Measurements from ENCODE around the gene GABRD. TPM values are rescaled to one million over a fixed set of nuclear protein-coding genes. Genes with fewer than 3 reads are reported as not detected.
"Not testable (repeated sequence)": the region's sequence is repeated elsewhere in the genome, so short reads cannot be mapped to it uniquely, and the experiment has no call there.

Gene GABRD
- total RNA-seq, 1 experiment from 2014 or later: not detected

GRCh38 chr1:1980467-1981141 is 38.5 kb upstream of the GABRD start:
- Histone ChIP-seq H3K27me3 (peaks cover 9% of the 10 kb centered on the region; the same call in 1 of the 2 replicates), H3K4me1 (no peaks in the 10 kb centered on the region), H3K9me3 (replicated peaks) (no peaks in the 10 kb centered on the region), H3K36me3 (no peaks in the 10 kb centered on the region), H3K27ac (no peak overlapping the region), H3K4me3 (no peak overlapping the region)
- DNase-seq: no peak

GRCh38 chr1:1981142-1981500 is 38.0 kb upstream of the GABRD start:
- no peak for DNase-seq
- Histone ChIP-seq H3K4me1 (no peaks in the 10 kb centered on the region), H3K27me3 (peaks cover 14% of the 10 kb centered on the region; the same call in 1 of the 2 replicates), H3K36me3 (no peaks in the 10 kb centered on the region), H3K9me3 (replicated peaks) (no peaks in the 10 kb centered on the region), H3K4me3 (no peak overlapping the region), H3K27ac (no peak overlapping the region)

- not testable (repeated sequence) for H3K4me1 ChIP-seq; H3K36me3 ChIP-seq; H3K27ac ChIP-seq; H3K4me3 ChIP-seq; H3K9me3 ChIP-seq (replicated peaks); DNase-seq
- peaks cover 21% of the 10 kb centered on the region; the same call in 1 of the 2 replicates for H3K27me3 ChIP-seq
Observed at GRCh38 chr1:1981631-1982327, 37.4 kb upstream of the GABRD start.

- H3K36me3 ChIP-seq: no peaks in the 10 kb centered on the region
- H3K4me3 ChIP-seq: no peak overlapping the region
- H3K9me3 ChIP-seq (replicated peaks): no peaks in the 10 kb centered on the region
- H3K27me3 ChIP-seq: peaks cover 24% of the 10 kb centered on the region
- no peak overlapping the region for H3K27ac ChIP-seq
- no peaks in the 10 kb centered on the region for H3K4me1 ChIP-seq
- DNase-seq: no peak
Observed at GRCh38 chr1:1982379-1983232, 36.5 kb upstream of the GABRD start.

- H3K9me3 ChIP-seq (replicated peaks): no peaks in the 10 kb centered on the region
- H3K36me3 ChIP-seq: no peaks in the 10 kb centered on the region
- H3K27me3 ChIP-seq: peaks cover 38% of the 10 kb centered on the region
- H3K4me3 ChIP-seq: no peak overlapping the region
- H3K27ac ChIP-seq: no peak overlapping the region
- no peak for DNase-seq
- no peaks in the 10 kb centered on the region for H3K4me1 ChIP-seq
Observed at GRCh38 chr1:1984560-1985070, 34.5 kb upstream of the GABRD start.

- Histone ChIP-seq H3K4me3 (no peak overlapping the region), H3K27ac (no peak overlapping the region)
Observed at GRCh38 chr1:1985375-1986050, 33.6 kb upstream of the GABRD start.

GRCh38 chr1:1986451-1987141 is 32.5 kb upstream of the GABRD start:
- no peaks in the 10 kb centered on the region for H3K4me1 ChIP-seq
- H3K36me3 ChIP-seq: no peaks in the 10 kb centered on the region
- no peak overlapping the region for H3K27ac ChIP-seq
- H3K9me3 ChIP-seq (replicated peaks): no peaks in the 10 kb centered on the region
- DNase-seq: no peak
- H3K4me3 ChIP-seq: no peak overlapping the region
- peaks cover 45% of the 10 kb centered on the region for H3K27me3 ChIP-seq

More at GRCh38 chr1:1985375-1986050, 33.6 kb upstream of the GABRD start:
- Histone ChIP-seq H3K9me3 (replicated peaks) (no peaks in the 10 kb centered on the region), H3K27me3 (peaks cover 41% of the 10 kb centered on the region), H3K36me3 (no peaks in the 10 kb centered on the region), H3K4me1 (no peaks in the 10 kb centered on the region)
- DNase-seq: no peak

GRCh38 chr1:1987142-1987510 is 32.0 kb upstream of the GABRD start:
- H3K4me1 ChIP-seq: no peaks in the 10 kb centered on the region
- H3K4me3 ChIP-seq: no peak overlapping the region
- H3K36me3 ChIP-seq: no peaks in the 10 kb centered on the region
- no peaks in the 10 kb centered on the region for H3K9me3 ChIP-seq (replicated peaks)
- H3K27ac ChIP-seq: no peak overlapping the region
- DNase-seq: no peak
- H3K27me3 ChIP-seq: peaks cover 45% of the 10 kb centered on the region

GRCh38 chr1:1988061-1988945 is 30.8 kb upstream of the GABRD start:
- Histone ChIP-seq H3K27me3 (peaks cover 48% of the 10 kb centered on the region), H3K36me3 (no peaks in the 10 kb centered on the region)

GRCh38 chr1:1989102-1989542 is 30.0 kb upstream of the GABRD start:
- no peaks in the 10 kb centered on the region for H3K36me3 ChIP-seq
- no peak for DNase-seq
- no peaks in the 10 kb centered on the region for H3K4me1 ChIP-seq
- H3K27ac ChIP-seq: no peak overlapping the region
- H3K9me3 ChIP-seq (replicated peaks): no peaks in the 10 kb centered on the region
- H3K27me3 ChIP-seq: peaks cover 48% of the 10 kb centered on the region
- no peak overlapping the region for H3K4me3 ChIP-seq

More at GRCh38 chr1:1988061-1988945, 30.8 kb upstream of the GABRD start:
- H3K4me1 ChIP-seq: no peaks in the 10 kb centered on the region
- no peak for DNase-seq
- H3K4me3 ChIP-seq: no peak overlapping the region
- no peak overlapping the region for H3K27ac ChIP-seq
- no peaks in the 10 kb centered on the region for H3K9me3 ChIP-seq (replicated peaks)

GRCh38 chr1:1989789-1990188 is 29.4 kb upstream of the GABRD start:
- Histone ChIP-seq H3K9me3 (replicated peaks) (no peaks in the 10 kb centered on the region), H3K27me3 (peaks cover 48% of the 10 kb centered on the region), H3K36me3 (no peaks in the 10 kb centered on the region), H3K27ac (no peak overlapping the region), H3K4me1 (no peaks in the 10 kb centered on the region), H3K4me3 (no peak overlapping the region)
- DNase-seq: no peak

- Histone ChIP-seq H3K27me3 (peaks cover 43% of the 10 kb centered on the region), H3K9me3 (replicated peaks) (no peaks in the 10 kb centered on the region), H3K36me3 (no peaks in the 10 kb centered on the region), H3K27ac (no peak overlapping the region), H3K4me1 (no peaks in the 10 kb centered on the region), H3K4me3 (no peak overlapping the region)
- no peak for DNase-seq
Observed at GRCh38 chr1:1990222-1990621, 28.9 kb upstream of the GABRD start.

- Histone ChIP-seq H3K4me1 (no peaks in the 10 kb centered on the region), H3K4me3 (no peak overlapping the region), H3K27me3 (peaks cover 21% of the 10 kb centered on the region)
Observed at GRCh38 chr1:1994536-1994935, 24.6 kb upstream of the GABRD start.

More at GRCh38 chr1:1994536-1994935, 24.6 kb upstream of the GABRD start:
- H3K27ac ChIP-seq: no peak overlapping the region
- DNase-seq: no peak
- H3K36me3 ChIP-seq: no peaks in the 10 kb centered on the region
- no peaks in the 10 kb centered on the region for H3K9me3 ChIP-seq (replicated peaks)
